T-helper 9 cell (primary cell): ENCODE results near the gene CMSS1.

Experiments
- DNase-seq: peaks from one replicate; pipeline ENCODE4 v3.0.0-alpha.2; 2020

Gene CMSS1

DNA sequence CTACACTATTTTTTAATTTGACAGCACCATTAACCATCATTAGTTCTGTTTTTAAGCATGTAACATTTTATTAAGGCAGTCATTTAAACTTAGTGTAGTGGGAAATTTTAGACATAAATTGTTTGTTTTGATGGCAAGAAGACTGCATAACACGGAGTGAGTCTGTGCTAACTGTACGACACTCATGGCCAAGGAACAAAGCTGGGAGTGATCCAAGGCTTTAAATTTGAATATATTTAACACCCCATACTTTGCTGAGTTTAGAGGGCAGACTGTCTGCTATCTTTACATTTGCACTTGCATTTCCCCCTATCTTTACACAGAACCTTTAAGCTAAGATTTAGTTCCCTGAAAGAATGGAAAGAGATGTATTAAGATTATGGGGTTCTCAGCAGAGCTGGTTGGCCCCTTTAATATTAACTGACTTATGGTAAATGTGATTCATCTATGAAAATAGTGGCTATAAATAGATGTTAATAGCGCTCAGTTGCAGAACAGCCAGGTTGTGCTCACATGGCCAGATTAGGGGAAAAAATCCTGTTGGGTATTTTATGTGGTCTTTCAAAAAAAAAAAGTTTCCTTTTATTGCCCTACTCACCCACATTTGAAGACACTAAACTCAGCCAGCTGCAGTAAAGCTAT is 120.7 kb downstream of the CMSS1 start:
- DNase-seq = no peak

- DNase-seq = no peak
These were observed 122.2 kb downstream of the CMSS1 start for GRCh38 chr3:99939876-99940275.

DNA sequence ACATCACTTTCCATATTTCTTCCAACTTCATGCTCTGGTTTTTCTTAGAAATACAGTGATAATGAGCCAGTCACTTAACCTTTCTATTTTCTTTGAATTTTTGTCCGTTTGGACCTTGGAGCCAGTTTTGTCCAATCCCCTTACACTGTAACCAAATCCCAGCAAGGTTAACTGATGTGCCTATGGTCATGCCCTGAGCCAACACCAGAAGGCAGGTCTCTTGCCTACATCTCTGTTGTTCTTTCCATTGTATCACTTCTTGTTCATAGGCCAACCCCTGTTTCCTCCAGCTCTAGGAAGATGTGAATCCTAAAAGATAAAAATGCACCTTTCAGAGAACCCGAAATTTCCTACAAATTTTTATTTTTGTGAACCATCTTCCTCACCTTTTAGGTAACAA is 122.7 kb downstream of the CMSS1 start:
- DNase-seq = no peak

GRCh38 chr3:99941211-99941610 is 123.5 kb downstream of the CMSS1 start:
- no peak for DNase-seq

GRCh38 chr3:99943931-99944761 is 126.5 kb downstream of the CMSS1 start:
- DNase-seq = no peak

DNA sequence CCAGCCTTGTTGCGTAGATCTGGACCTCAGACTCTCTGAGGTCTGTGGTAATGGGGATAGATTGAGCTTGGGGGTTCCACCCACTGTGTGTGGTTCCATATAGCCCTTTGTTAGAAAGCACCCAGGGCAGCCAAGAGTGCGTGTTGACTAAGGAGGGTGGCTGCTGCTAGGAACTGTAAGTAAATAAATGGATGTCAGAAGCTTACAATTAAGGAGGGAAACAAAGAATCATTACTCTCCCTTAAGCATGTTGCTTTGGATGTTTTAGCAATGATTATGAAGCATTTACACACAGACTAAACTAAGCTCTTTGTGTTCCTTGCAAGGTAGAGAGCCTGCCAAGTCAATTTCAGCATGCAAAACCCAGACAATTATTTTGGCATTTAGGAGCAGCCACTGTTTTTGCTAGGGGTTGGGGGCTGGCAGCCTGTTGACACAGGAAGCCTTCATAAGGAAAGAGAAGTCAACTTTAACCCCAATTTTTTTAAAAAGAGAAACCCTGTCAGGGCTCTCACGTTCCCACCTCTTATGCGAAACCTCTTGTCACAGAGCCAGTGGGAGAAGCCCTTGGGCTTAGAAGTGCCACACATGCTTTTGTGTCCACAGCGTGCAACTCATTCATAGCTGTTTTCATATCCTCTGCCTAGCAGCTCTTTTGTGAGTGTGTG is 127.8 kb downstream of the CMSS1 start:
- no peak for DNase-seq

- no peak for DNase-seq
These were observed 129.7 kb downstream of the CMSS1 start for GRCh38 chr3:99947356-99947755.

DNA sequence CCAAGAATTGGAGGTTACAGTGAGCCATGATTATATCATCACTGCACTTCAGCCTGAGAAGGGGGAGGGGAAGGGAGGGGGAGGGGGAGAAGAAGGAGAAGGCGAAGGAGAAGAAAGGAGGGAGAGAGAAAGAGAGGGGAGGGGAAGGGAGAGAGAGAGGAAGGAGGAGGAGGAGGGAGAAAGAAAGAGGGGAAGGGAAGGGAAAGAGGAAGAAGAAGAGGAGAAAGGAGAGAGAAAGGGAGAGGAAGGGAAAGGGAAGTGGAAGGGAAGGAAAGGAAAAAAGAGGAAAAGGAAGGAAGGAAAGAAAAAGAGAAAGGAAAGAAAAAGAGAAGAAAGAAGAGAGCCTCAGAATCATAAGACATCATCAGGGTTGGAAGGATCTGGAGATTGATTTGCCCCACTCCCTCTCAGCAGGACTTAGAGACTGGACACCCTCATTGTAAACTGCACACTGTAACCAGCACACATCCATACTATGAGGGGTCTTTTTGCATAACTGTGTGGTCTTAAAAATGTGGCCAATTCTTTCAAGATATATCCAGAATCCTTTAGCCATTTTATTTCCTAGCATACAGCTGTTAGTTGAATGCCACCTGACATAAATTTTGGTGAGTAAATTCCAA is 130.9 kb downstream of the CMSS1 start:
- DNase-seq = no peak

DNA sequence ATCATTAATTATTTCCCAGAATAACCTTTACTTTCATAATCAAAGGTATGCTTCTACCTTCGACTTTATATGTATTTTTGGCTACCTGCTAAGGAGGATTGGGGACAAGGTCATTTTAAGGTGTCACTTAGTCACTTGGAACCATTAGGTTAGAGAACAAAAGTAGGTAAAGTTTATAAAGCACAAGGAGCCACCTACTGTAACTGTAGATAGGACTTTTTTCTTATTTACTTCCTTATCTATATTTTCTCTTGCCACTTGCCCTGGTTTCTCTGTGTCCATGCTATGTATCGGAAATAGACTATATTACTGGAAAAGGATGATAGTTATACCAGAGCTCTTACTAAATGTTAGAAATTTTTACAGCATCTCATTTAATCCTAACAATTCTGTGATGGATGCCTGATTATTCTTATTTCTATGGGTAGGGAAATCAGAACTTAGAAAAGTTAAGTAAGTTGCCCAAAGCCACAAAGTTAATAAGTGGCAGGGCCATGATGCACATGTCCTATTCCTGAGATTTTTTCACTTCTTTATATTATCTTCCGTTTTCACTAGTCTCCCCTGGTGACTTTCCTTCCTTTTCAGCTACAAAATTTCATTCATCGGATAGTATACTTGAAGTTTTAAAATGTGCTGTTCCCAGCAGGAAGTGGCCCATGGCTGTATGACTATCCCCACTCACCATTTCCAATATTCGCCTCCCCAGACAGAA is 132.5 kb downstream of the CMSS1 start:
- DNase-seq = no peak

GRCh38 chr3:99950921-99951320 is 133.3 kb downstream of the CMSS1 start:
- no peak for DNase-seq

DNA sequence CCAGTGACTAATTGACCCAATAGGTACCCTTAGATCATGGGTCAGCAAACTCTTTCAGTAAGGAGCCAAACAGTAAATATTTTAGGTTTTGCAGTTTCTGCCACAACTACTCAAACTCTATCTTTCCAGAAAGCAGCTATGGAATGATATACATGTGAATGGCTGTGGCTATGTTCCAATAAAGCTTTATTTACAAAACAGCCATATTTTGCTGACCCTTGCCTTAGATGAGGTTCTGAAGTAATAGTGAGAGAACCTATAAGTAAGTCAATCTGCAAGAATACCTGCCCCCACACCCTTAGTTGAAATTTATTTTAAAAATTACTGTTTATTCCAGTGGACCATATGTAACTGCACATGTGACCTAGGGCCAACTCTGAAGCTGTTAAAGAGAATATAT is 134.0 kb downstream of the CMSS1 start:
- DNase-seq = no peak

- no peak for DNase-seq
These were observed 134.6 kb downstream of the CMSS1 start for GRCh38 chr3:99952306-99952705.

- DNase-seq = no peak
These were observed 135.9 kb downstream of the CMSS1 start for GRCh38 chr3:99953596-99953995.

GRCh38 chr3:99954914-99955644 is 137.4 kb downstream of the CMSS1 start:
- DNase-seq = no peak

DNA sequence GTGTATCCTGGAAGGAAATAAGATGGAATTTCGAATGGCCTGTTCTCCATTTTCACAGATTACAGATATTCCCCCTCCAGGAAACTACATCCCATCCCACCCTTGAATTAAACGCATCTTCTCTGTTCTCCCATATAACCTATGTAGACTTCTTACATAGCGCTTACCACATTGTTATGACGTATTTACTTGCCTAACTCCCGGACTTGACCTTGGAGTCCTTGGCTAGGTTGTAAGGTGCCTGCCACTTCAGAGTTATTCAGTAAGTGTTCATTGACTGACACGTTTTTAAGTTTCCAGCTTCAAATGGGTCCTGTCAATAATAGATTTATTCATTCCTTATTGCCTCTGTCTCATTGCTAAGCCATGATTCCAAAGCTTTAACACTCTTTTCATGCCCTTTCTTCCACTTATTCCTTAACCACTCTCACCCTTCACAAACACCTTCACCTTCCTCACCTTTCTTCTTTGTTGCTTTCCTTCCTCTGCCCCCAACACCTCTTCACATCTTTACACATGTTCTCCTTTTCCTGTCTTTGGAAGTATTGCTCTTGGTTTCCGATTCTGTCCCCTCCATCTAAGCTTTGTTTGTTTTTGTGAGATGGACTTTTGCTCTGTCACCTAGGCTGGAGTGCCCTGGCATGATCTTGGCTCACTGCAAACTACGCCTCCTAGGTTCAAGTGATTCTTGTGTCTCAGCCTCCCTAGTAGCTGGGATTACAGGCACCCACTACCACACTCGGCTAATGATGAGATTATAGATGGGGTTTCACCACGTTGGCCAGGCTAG is 138.3 kb downstream of the CMSS1 start:
- no peak for DNase-seq

DNA sequence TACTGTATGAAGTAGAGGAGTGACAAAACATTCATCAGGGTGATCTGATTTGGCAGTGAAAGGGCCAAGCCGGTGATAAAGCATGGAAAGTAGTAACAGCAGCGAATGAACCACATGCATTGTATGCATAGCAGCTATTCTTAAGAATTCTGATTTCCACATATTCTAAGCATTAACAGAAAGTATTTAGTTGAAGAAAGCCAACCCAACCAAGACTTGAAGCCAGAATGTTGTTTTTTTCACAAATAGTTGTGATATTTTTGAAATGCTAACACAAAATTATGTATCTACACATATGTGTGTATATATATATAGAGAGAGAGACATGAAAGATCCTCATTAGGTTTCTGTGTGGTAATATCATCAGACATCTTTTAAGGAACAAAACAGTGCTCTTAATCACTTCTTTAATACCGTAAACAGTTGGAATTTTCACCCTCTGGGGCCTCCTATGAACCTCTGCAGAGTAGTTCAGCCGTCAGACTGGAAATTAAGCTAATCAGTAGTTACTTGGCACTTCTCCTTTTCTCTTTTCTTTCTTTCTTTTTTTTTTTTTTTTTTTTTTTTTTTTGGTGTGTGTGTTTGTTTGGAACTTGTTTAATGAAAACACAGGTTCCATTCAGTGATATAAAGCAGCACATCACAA is 139.6 kb downstream of the CMSS1 start:
- DNase-seq = no peak

DNA sequence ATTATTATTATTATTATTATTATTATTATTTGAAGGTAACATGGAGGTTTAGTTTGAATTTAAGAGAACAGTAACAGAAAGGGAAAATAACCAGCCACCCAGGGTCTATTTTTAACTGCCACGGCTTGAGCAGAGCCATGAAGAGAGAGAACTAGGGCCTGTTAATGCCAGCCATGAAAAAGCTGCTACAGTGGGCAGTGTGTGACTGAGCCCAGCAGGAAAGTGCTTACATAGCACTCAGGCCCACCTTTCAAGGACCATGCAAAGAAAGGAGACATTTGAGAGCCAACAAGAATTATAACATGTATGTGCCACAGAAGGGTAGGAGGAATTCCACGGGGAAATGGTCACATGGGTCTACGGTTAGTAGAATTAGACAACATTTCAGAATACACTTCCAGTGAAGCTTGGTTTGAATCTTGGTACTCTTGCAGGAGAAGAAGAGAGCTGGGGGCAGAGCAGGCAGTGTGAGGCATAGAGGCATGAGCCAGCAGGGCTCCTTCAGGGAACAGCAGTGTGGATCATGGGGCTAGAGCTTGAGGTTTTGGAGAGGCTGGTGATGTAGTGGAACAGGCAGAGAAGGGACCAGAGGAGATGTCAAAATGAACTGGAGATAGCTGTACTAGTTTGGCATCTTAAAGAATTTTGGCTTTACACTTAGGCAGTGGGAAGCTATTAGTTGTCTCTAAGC is 140.7 kb downstream of the CMSS1 start:
- DNase-seq = no peak

- DNase-seq = no peak
These were observed 142.6 kb downstream of the CMSS1 start for GRCh38 chr3:99960123-99960878.

- no peak for DNase-seq
These were observed 143.3 kb downstream of the CMSS1 start for GRCh38 chr3:99960941-99961340.
